GM23338 (cell line): ENCODE data around the gene C2orf81. TPM values are rescaled to one million over a fixed set of nuclear protein-coding genes. Genes with fewer than 3 reads are reported as not detected.
A peak's percentile ranks its signal among the peaks of the same experiment; 100 is the strongest.

Experiments used
- ATAC-seq: fragments of 200-7000 bp; cut with Tn5 transposase; 3 replicates; pipeline ENCODE4 v1.9.1; 2020
- DNase-seq: peaks from one replicate; pipeline ENCODE4 v3.0.0-alpha.2; 2015; ENCODE audit warnings: low spot score
- H2AFZ ChIP-seq: fragments of 200-600 bp; sonication (generic); 2 replicates; pipeline ENCODE4 v1.8.0; 2016; ENCODE audit warnings: antibody characterized with exemption, mild to moderate bottlenecking, moderate library complexity
- H3F3A ChIP-seq: fragments of 200-600 bp; sonication (generic); replicated peaks from 2 replicates; pipeline ENCODE4 v1.8.0; 2017; ENCODE audit warnings: antibody characterized with exemption, mixed run types, low read depth
- H3K27ac ChIP-seq: fragments of 200-600 bp; sonication (generic); 2 replicates; pipeline ENCODE4 v1.6.1; 2016; ENCODE audit warnings: low read depth
- H3K27me3 ChIP-seq: fragments of 200-600 bp; sonication (generic); 2 replicates; pipeline ENCODE4 v1.8.0; 2016; ENCODE audit warnings: mild to moderate bottlenecking, mixed run types, moderate library complexity; ENCODE audit not compliant: insufficient read depth
- H3K36me3 ChIP-seq: fragments of 200-600 bp; sonication (generic); 2 replicates; pipeline ENCODE4 v1.8.0; 2016; ENCODE audit warnings: mild to moderate bottlenecking; ENCODE audit not compliant: insufficient read depth
- H3K4me1 ChIP-seq: fragments of 200-600 bp; sonication (generic); 2 replicates; pipeline ENCODE4 v1.8.0; 2016; ENCODE audit warnings: mild to moderate bottlenecking, moderate library complexity; ENCODE audit not compliant: insufficient read depth
- H3K4me2 ChIP-seq: fragments of 200-600 bp; sonication (generic); 2 replicates; pipeline ENCODE4 v1.7.1; 2017; ENCODE audit warnings: mixed run types
- H3K4me3 ChIP-seq: fragments of 200-600 bp; sonication (generic); 2 replicates; pipeline ENCODE4 v1.6.1; 2016; ENCODE audit warnings: mixed run types
- H3K79me2 ChIP-seq: fragments of 200-600 bp; sonication (generic); replicated peaks from 2 replicates; pipeline ENCODE4 v1.8.0; 2017; ENCODE audit warnings: mild to moderate bottlenecking; ENCODE audit not compliant: insufficient read depth
- H3K9me2 ChIP-seq: fragments of 200-600 bp; sonication (generic); 2 replicates; pipeline ENCODE4 v1.8.0; 2017; ENCODE audit not compliant: insufficient read depth
- H4K20me1 ChIP-seq: fragments of 200-600 bp; sonication (generic); replicated peaks from 2 replicates; pipeline ENCODE4 v1.8.0; 2017; ENCODE audit warnings: mild to moderate bottlenecking; ENCODE audit not compliant: insufficient read depth
- H3K27ac Mint-ChIP-seq: 2 replicates; pipeline ENCODE4 v1.8.0; 2020; ENCODE audit warnings: inconsistent platforms, mild to moderate bottlenecking, moderate library complexity, mixed read lengths
- H3K27me3 Mint-ChIP-seq: 3 replicates; pipeline ENCODE4 v1.8.0; 2022; ENCODE audit warnings: low read depth, mild to moderate bottlenecking, moderate library complexity, mixed read lengths, inconsistent platforms; ENCODE audit not compliant: insufficient read depth, poor library complexity
- H3K36me3 Mint-ChIP-seq: 3 replicates; pipeline ENCODE4 v1.8.0; 2021; ENCODE audit warnings: low read depth, mild to moderate bottlenecking, inconsistent platforms, moderate library complexity, mixed read lengths
- H3K4me1 Mint-ChIP-seq: 3 replicates; pipeline ENCODE4 v1.8.0; 2020; ENCODE audit warnings: mild to moderate bottlenecking, inconsistent platforms, mixed read lengths
- H3K4me3 Mint-ChIP-seq: 3 replicates; pipeline ENCODE4 v1.8.0; 2021; ENCODE audit warnings: moderate library complexity, mild to moderate bottlenecking, inconsistent platforms, mixed read lengths
- H3K9me3 Mint-ChIP-seq: 3 replicates; pipeline ENCODE4 v1.8.0; 2020; ENCODE audit warnings: moderate library complexity, mild to moderate bottlenecking, inconsistent platforms, mixed read lengths
- CREB1 ChIP-seq: fragments of 250-450 bp; sonication (Bioruptor Pico); IDR thresholded peaks from 2 replicates; pipeline ENCODE4 v1.5.0; 2020; ENCODE audit warnings: low read depth, mild to moderate bottlenecking, moderate library complexity
- CTCF ChIP-seq, 2 experiments: fragments of 200-600 bp in 1 of 2; sonication (generic) in 1 of 2; conservative IDR thresholded peaks; 2 replicates each; pipeline versions ENCODE4 v1.5.1 to v1.6.1; 2016 to 2017; ENCODE audit warnings: antibody characterized with exemption in 2 of 2, low read depth in 2 of 2, mild to moderate bottlenecking in 2 of 2, moderate library complexity in 1 of 2
- POLR2AphosphoS5 ChIP-seq: IDR thresholded peaks from 2 replicates; pipeline ENCODE4 v1.6.1; 2016; ENCODE audit warnings: antibody characterized with exemption, low read depth
- STAT1 ChIP-seq: IDR thresholded peaks from one replicate; pipeline ENCODE4 v1.6.1; 2016; ENCODE audit warnings: antibody characterized with exemption; ENCODE audit not compliant: unreplicated experiment
- ZNF462 ChIP-seq: fragments of 250-450 bp; sonication (Bioruptor Pico); IDR thresholded peaks from 2 replicates; pipeline ENCODE4 v1.5.0; 2020; ENCODE audit warnings: mild to moderate bottlenecking, moderate library complexity
- polyA plus RNA-seq: library from polyadenylated mRNA; unstranded; fragments of >200 nt; fragmentation: Nextera tagmentation; extraction: Ambion mirVana; gene quantifications from 2 replicates; pipeline ENCODE4 v1.2.1, GENCODE V29; 2016
- total RNA-seq: library from RNA; depleted of rRNA; stranded (reverse); fragments of >200 nt; shearing (Covaris generic); gene quantifications from 2 replicates; pipeline ENCODE4 v1.2.3, GENCODE V29; 2014

C2orf81 gene
- total and polyA plus RNA-seq, 2 experiments from 2014 or later = 3.8 to 4.6 TPM

GRCh38 chr2:74391580-74392448 is 29.6 kb downstream of the C2orf81 start:
- H3K36me3 ChIP-seq = no peaks in the 10 kb centered on the region
- peak overlapping the region; percentile 77 for H2AFZ ChIP-seq
- peaks cover 25% of the 10 kb centered on the region for H4K20me1 ChIP-seq
- peak; percentile 92 for ATAC-seq
- H3F3A ChIP-seq = no peaks in the 10 kb centered on the region
- H3K4me1 ChIP-seq = peaks cover 12% of the 10 kb centered on the region
- peak overlapping the region; percentile 86 for H3K27ac ChIP-seq
- H3K27me3 Mint-ChIP-seq = peaks cover 5% of the 10 kb centered on the region
- DNase-seq = peak; percentile 95
- peak overlapping the region; percentile 88 for H3K4me3 Mint-ChIP-seq
- H3K36me3 Mint-ChIP-seq = no peaks in the 10 kb centered on the region
- no peak for TF ChIP-seq STAT1
- no peak for TF ChIP-seq ZNF462 (CRISPR knock-in tag)
- TF ChIP-seq CTCF (conservative IDR thresholded peaks at IDR 0.05; ENCODE audit: low read depth in 2 of 2) = peak; percentile 96 to 98
- peak; percentile 66 for TF ChIP-seq CREB1 (CRISPR knock-in tag)
- peak; percentile 92 for TF ChIP-seq POLR2AphosphoS5
- peaks cover 45% of the 10 kb centered on the region for H3K79me2 ChIP-seq
- no peaks in the 10 kb centered on the region for H3K9me2 ChIP-seq
- H3K27me3 ChIP-seq = no peaks in the 10 kb centered on the region
- peak overlapping the region; percentile 89 for H3K4me3 ChIP-seq
- peaks cover 10% of the 10 kb centered on the region; the same call in 2 of the 3 replicates for H3K4me1 Mint-ChIP-seq
- H3K4me2 ChIP-seq = peak overlapping the region; percentile 83
- H3K9me3 Mint-ChIP-seq = no peaks in the 10 kb centered on the region
- H3K27ac Mint-ChIP-seq = peak overlapping the region; percentile 99
